Fibroblast of skin of right biceps (primary cell): ENCODE data around the gene SASS6.

ENCODE experiments used
- DNase-seq: peaks from one replicate; pipeline ENCODE4 v3.0.0-alpha.2; 2013

SASS6 gene

GRCh38 chr1:100038660-100039287, 94.0 kb downstream of the SASS6 start:
- DNase-seq, result peak; percentile 64

DNA sequence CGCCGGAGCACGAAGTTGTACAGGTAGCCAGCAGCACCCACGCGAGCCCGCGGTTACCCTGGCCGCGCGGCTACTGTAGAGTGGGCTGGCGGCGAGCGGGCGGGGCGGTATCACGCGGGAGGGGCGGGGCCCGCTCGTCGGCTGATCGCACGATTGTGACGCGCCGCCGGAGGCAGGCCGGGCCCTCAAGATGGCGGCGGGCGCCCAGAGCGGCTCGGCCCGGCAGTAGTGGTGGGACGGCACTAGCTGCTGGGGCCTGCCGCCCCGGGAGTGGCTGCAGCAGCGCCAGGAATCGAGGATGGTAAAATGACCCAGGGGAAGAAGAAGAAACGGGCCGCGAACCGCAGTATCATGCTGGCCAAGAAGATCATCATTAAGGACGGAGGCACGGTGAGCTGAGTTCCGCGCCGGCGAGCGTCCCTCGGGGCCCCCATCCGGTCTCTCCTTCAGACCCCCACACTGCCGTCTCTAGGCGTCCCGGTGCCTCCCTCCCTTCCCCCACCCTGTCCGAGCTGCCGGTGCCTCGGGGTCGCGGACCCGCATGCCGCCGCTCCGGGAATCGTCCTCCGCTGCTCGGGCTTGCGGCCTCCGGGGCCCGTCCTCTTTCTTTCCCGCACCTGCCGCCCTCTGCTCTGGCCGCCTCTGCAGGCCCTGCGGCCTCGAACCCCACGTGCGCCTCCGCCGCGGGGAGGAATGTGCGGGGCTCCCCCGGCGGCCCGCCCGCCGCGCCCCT, 94.6 kb downstream of the SASS6 start:
- DNase-seq, result peak; percentile 84

DNA sequence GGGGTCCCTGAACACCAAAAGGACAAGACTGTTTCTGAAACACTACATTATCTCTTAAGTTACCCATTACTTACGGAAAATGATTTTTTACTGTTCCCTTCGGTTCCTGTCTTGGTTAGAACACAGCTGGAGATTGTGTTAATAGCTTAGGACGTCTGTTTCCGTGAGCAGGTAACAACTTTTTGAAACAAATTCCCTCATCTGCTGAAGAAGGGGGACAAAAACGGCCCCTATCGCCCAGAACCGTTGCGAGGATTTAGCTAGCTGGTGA, 95.1 kb downstream of the SASS6 start:
- DNase-seq, result no peak

GRCh38 chr1:100036718-100037655, 95.7 kb downstream of the SASS6 start:
- peak; percentile 50 for DNase-seq

DNA sequence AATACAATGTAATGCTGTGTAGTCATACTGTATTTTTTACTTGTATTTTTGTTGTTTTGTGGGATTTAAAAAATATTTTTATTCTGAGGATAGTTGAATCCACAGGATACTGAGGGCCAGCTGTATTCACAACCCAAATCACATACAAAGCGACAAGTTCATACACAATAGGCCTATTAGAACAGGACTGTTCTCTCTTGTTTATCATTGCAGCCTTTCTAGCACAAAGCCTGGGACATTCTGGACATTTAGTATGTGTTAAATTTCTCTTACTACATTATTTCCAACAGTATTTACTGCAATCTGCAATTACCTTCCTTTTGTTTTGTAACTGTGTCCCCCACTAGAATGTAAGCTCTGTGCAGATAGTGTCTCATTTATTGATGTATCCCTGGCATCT, 97.5 kb downstream of the SASS6 start:
- DNase-seq, result no peak

DNA sequence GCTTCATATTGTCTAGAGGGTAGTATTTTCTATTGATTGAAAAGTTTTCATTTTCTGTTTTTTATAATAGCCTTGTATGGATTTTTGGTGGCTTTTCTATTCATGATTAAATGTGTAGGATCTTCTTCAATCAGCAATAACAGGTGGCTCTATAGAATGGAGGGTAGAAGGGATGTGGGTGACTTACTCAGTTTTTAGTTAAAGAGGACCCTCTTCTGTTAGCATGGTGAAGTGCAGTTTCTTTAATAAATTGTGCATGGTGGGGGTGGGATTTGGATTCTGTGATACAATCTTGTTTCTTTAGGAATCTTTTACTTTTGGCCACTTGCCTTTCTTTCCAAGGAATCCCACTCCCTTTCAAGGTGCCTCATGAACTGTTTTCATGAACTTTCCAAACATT, 98.3 kb downstream of the SASS6 start:
- peak; percentile 31 for DNase-seq
